GM23248 (cell line): Measurements from ENCODE around the gene CIAPIN1. TPM values are rescaled to one million over a fixed set of nuclear protein-coding genes. Genes with fewer than 3 reads are reported as not detected.

ENCODE experiments used
- DNase-seq: peaks from one replicate; pipeline ENCODE4 v3.0.0-alpha.2; 2015
- H2AFZ ChIP-seq: fragments of 200-600 bp; sonication (generic); 2 replicates; pipeline ENCODE4 v1.6.1; 2016; ENCODE audit warnings: antibody characterized with exemption
- H3F3A ChIP-seq: fragments of 200-600 bp; sonication (generic); 2 replicates; pipeline ENCODE4 v1.6.1; 2016; ENCODE audit warnings: mild to moderate bottlenecking, antibody characterized with exemption, mixed run types; ENCODE audit not compliant: insufficient read depth
- H3K27ac ChIP-seq: fragments of 200-600 bp; sonication (generic); 2 replicates; pipeline ENCODE4 v1.5.1; 2016; ENCODE audit warnings: mild to moderate bottlenecking
- H3K27me3 ChIP-seq: fragments of 200-600 bp; sonication (generic); replicated peaks from 2 replicates; pipeline ENCODE4 v1.6.1; 2016; ENCODE audit warnings: mild to moderate bottlenecking; ENCODE audit not compliant: insufficient read depth
- H3K36me3 ChIP-seq: fragments of 200-600 bp; sonication (generic); 2 replicates; pipeline ENCODE4 v1.6.1; 2016; ENCODE audit warnings: low read depth, mild to moderate bottlenecking
- H3K4me1 ChIP-seq: fragments of 200-600 bp; sonication (generic); 2 replicates; pipeline ENCODE4 v1.6.1; 2016; ENCODE audit warnings: mild to moderate bottlenecking; ENCODE audit not compliant: insufficient read depth
- H3K4me2 ChIP-seq: fragments of 200-600 bp; sonication (generic); one replicate; pipeline ENCODE4 v1.6.1; 2016; ENCODE audit warnings: mild to moderate bottlenecking; ENCODE audit not compliant: unreplicated experiment
- H3K4me3 ChIP-seq: fragments of 200-600 bp; sonication (generic); 2 replicates; pipeline ENCODE4 v1.5.1; 2016; ENCODE audit warnings: mild to moderate bottlenecking
- H3K79me2 ChIP-seq: fragments of 200-600 bp; sonication (generic); 2 replicates; pipeline ENCODE4 v1.6.1; 2016; ENCODE audit warnings: mild to moderate bottlenecking; ENCODE audit not compliant: insufficient read depth
- H3K9ac ChIP-seq: fragments of 200-600 bp; sonication (generic); 2 replicates; pipeline ENCODE4 v1.6.1; 2016; ENCODE audit warnings: mild to moderate bottlenecking
- H3K9me2 ChIP-seq: fragments of 200-600 bp; sonication (generic); 2 replicates; pipeline ENCODE4 v1.6.1; 2016; ENCODE audit warnings: mixed run types, mild to moderate bottlenecking, moderate library complexity; ENCODE audit not compliant: insufficient read depth
- H3K9me3 ChIP-seq: fragments of 200-600 bp; sonication (generic); one replicate; pipeline ENCODE4 v1.6.1; 2017; ENCODE audit warnings: low read depth
- H4K20me1 ChIP-seq: fragments of 200-600 bp; sonication (generic); 2 replicates; pipeline ENCODE4 v1.6.0; 2016; ENCODE audit not compliant: insufficient read depth
- EZH2 ChIP-seq: fragments of 200-600 bp; sonication (generic); IDR thresholded peaks from 2 replicates; pipeline ENCODE4 v1.6.1; 2018; ENCODE audit warnings: antibody characterized with exemption, mild to moderate bottlenecking; ENCODE audit not compliant: insufficient read depth, poor library complexity, severe bottlenecking
- EZH2phosphoT487 ChIP-seq: fragments of 200-600 bp; sonication (generic); IDR thresholded peaks from 2 replicates; pipeline ENCODE4 v1.6.1; 2018; ENCODE audit warnings: antibody characterized with exemption, moderate library complexity, mild to moderate bottlenecking, low read depth; ENCODE audit not compliant: insufficient read depth
- WGBS, 2 experiments: methylation state at CpG; one replicate each; pipeline ENCODE4 v1.1.6; 2015 to 2017; ENCODE audit warnings: low lambda C conversion rate in 2 of 2, low coverage in 1 of 2; ENCODE audit errors: missing lambda C conversion rate in 2 of 2; 5-methylcytosine and 5-hydroxymethylcytosine counted together
- in situ Hi-C: fragments of 300-500 bp; cut with MboI; formaldehyde crosslinking; loops from 2 replicates; pipeline ENCODE4 v1.15.0; 2020
- polyA plus RNA-seq: library from polyadenylated mRNA; unstranded; fragments of >200 nt; fragmentation: Nextera tagmentation; extraction: Ambion mirVana; gene quantifications from 2 replicates; pipeline ENCODE4 v1.2.1, GENCODE V29; 2016
- total RNA-seq: library from RNA; depleted of rRNA; stranded (reverse); fragments of >200 nt; shearing (Covaris generic); gene quantifications from 2 replicates; pipeline ENCODE4 v1.2.3, GENCODE V29; 2014

The CIAPIN1 gene
- total and polyA plus RNA-seq, 2 experiments from 2014 or later = 35.7 to 45.1 TPM

DNA sequence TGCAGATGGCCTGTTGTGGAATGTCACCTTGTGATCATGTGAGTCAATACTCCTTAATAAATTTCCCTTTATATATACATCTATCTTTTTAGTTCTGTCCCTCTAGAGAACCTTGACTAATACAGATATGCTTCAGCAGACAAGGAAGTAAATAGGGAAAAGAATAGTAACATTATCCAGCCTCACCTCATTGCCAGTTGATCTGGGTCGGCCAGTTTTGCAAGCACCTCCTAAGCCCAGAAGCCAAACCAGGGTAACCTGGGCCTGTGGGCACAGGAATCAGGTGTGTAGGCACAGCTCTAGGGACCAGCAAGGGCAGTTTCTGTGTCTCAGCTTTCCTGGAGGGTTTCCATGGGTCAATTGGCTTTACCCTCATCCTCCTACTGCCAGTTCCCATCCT, 54.5 kb downstream of the CIAPIN1 start:
- Histone ChIP-seq H3K4me1 (no peaks in the 10 kb centered on the region), H2AFZ (no peak overlapping the region), H3K9me3 (no peaks in the 10 kb centered on the region), H3K27me3 (peaks cover 17% of the 10 kb centered on the region), H3K9ac (no peak overlapping the region), H3K27ac (no peak overlapping the region), H3K4me2 (no peak overlapping the region), H3K36me3 (no peaks in the 10 kb centered on the region), H3F3A (0 out of 2 replicates have a peak, but pooled peaks cover 4% of the 10 kb centered on the region), H3K79me2 (no peaks in the 10 kb centered on the region), H4K20me1 (no peaks in the 10 kb centered on the region), H3K9me2 (no peaks in the 10 kb centered on the region), H3K4me3 (no peak overlapping the region)
- in situ Hi-C loops = no loop called here
- no peak for DNase-seq
- TF ChIP-seq EZH2 (no peak), EZH2phosphoT487 (no peak)
- 65 to 71% methylated on average over 1 of the region's 1 CpG for WGBS, 2 experiments

DNA sequence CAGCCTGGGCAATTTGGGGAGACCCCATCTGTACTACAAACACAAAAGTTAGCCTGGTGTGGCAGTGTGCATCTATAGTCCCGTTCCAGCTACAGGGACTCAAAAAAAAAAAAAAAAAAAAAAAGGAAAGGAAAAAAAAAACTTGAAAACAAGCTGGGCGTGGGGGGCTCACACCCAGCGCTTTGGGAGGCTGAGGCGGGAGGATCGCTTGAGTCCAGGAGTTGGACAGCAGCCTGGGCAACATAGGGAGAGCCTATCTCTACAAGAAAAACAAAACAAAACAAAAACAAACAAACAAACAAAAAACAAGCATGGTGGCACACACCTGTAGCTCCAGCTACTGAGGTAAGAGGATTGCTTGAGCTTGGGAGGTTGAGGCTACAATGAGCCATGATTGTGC, 55.5 kb downstream of the CIAPIN1 start:
- DNase-seq = no peak
- no peaks in the 10 kb centered on the region for H3K79me2 ChIP-seq
- WGBS, 2 experiments = 40 to 53% methylated on average over 5 of the region's 5 CpGs
- no peak overlapping the region for H3K4me2 ChIP-seq
- H3K27ac ChIP-seq = no peak overlapping the region
- 0 out of 2 replicates have a peak, but pooled peaks cover 4% of the 10 kb centered on the region for H3F3A ChIP-seq
- H2AFZ ChIP-seq = no peak overlapping the region
- no peaks in the 10 kb centered on the region for H3K36me3 ChIP-seq
- H3K9ac ChIP-seq = no peak overlapping the region
- no peak for TF ChIP-seq EZH2
- no peak for TF ChIP-seq EZH2phosphoT487
- no peak overlapping the region for H3K4me3 ChIP-seq
- H3K4me1 ChIP-seq = no peaks in the 10 kb centered on the region
- in situ Hi-C loops = no loop called here
- no peaks in the 10 kb centered on the region for H4K20me1 ChIP-seq
- H3K27me3 ChIP-seq = peaks cover 25% of the 10 kb centered on the region
- H3K9me3 ChIP-seq = no peaks in the 10 kb centered on the region
- no peaks in the 10 kb centered on the region for H3K9me2 ChIP-seq

DNA sequence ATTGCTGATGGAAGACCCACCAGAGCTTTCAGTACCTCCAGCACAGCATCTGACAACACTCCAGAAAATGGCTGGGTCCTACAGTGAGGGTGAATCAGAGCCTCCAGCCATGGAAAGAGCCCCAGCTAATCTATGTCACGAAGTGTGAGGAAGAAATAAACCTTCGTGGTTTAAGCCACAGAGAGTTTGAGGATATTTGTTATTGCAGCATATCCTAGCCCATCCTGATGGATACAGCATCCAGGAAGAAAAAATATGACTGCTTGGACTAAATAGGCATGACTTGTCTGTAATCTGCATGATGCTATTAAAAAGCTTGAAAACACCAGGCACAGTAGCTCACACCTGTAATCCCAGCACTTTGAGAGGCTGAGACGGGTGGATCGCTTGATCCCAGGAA, 55.9 kb downstream of the CIAPIN1 start:
- 67 to 70% methylated on average over 4 of the region's 4 CpGs for WGBS, 2 experiments
- in situ Hi-C loops = no loop called here

DNA sequence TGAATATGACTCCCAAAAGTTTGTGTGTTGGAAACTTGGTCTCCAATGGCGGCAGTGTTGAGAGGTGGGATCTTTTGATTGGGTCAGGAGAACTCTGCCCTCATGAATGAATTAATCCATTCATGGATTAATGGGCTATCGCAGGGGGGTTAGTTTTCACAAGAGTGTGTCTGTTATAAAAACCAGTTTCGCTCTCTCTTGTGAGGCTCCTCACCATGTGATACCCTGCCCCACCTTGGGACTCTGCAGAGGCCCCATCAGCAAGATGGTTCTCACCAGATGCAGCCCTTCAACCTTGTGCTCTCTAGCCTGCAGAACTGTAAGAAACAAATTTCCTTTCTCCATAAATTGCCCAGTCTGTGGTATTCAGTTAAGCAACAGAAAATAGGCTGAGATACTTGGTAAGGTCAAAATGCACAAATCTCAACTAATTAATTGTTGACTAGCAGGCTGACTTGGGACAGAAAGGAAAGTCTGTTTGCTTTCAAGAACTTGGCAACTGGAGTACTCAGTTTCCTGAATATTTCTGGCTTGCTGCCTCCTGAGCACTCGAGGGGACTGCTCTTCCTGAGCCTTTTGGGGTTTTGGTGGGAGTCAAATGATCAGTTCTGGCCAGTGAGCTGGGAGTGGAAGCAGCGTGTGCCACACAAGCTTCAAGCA, 56.4 kb downstream of the CIAPIN1 start:
- Histone ChIP-seq H2AFZ (no peak overlapping the region), H3K4me2 (no peak overlapping the region), H3K4me3 (no peak overlapping the region), H4K20me1 (no peaks in the 10 kb centered on the region), H3K36me3 (no peaks in the 10 kb centered on the region), H3F3A (0 out of 2 replicates have a peak, but pooled peaks cover 4% of the 10 kb centered on the region), H3K9ac (no peak overlapping the region), H3K79me2 (no peaks in the 10 kb centered on the region), H3K27me3 (peaks cover 27% of the 10 kb centered on the region), H3K27ac (no peak overlapping the region), H3K9me3 (no peaks in the 10 kb centered on the region), H3K4me1 (no peaks in the 10 kb centered on the region), H3K9me2 (no peaks in the 10 kb centered on the region)
- no peak for TF ChIP-seq EZH2
- no peak for DNase-seq
- in situ Hi-C loops = no loop called here
- 48 to 50% methylated on average over 5 of the region's 5 CpGs for WGBS, 2 experiments

More for the DNA sequence above, 55.9 kb downstream of the CIAPIN1 start:
- Histone ChIP-seq H3K9me3 (no peaks in the 10 kb centered on the region), H3K4me1 (no peaks in the 10 kb centered on the region), H3K36me3 (no peaks in the 10 kb centered on the region), H3F3A (0 out of 2 replicates have a peak, but pooled peaks cover 4% of the 10 kb centered on the region), H4K20me1 (no peaks in the 10 kb centered on the region), H3K9ac (no peak overlapping the region), H3K27me3 (peaks cover 27% of the 10 kb centered on the region), H3K27ac (no peak overlapping the region), H3K4me2 (no peak overlapping the region), H3K9me2 (no peaks in the 10 kb centered on the region), H3K4me3 (no peak overlapping the region), H2AFZ (no peak overlapping the region), H3K79me2 (no peaks in the 10 kb centered on the region)
- DNase-seq = no peak
- TF ChIP-seq EZH2 (no peak), EZH2phosphoT487 (no peak)
